Measurements from ENCODE around the gene ENOX2.

GRCh38 chrX:130829526-130830515, 73.2 kb downstream of the ENOX2 start:
- no peak for TF ChIP-seq CTCF (conservative IDR thresholded peaks at IDR 0.05)
- TF ChIP-seq EZH2 (IDR thresholded peaks at IDR 0.05; ENCODE audit: low read depth) = no peak

Data from PC-9 (cell line).